A549 (cell line): ENCODE results near the gene CXXC1. TPM values are rescaled to one million over a fixed set of nuclear protein-coding genes. Genes with fewer than 3 reads are reported as not detected.

Experiments
- ATAC-seq, 2 experiments: fragments of 200-7000 bp in 1 of 2; fragments of >200 bp in 1 of 2; cut with Nextera tagmentation in 1 of 2; cut with Tn5 transposase in 1 of 2; 3 replicates each; pipeline versions ENCODE4 v1.8.0 to v1.9.1; 2018 to 2020; ENCODE audit warnings: mild to moderate bottlenecking in 1 of 2, moderate library complexity in 1 of 2
- CTCF ChIA-PET: fragments of 300-600 bp; sonication (Branson Sonifier 250); formaldehyde crosslinking; extraction: SDS; loops from one replicate; lab custom pipeline; 2021; ENCODE audit warnings: antibody characterized with exemption, inconsistent platforms; lab: Yijun Ruan, JAX
- POLR2A ChIA-PET: fragments of 350-600 bp; formaldehyde crosslinking; extraction: SDS; loops from one replicate; lab custom pipeline; 2021; ENCODE audit warnings: antibody characterized with exemption, inconsistent platforms; lab: Yijun Ruan, JAX
- DNase-seq, 2 experiments: peaks; one replicate each; pipeline versions ENCODE4 v3.0.0 to v3.0.0-alpha.2; 2011 to 2016; ENCODE audit warnings: low read depth in 1 of 2, low spot score in 1 of 2
- FAIRE-seq: peaks from 2 replicates; lab custom pipeline; 2011; peaks lifted over from hg19 to GRCh38; lab: Jason Lieb, UNC
- H3K27ac ChIP-seq, 2 experiments: fragments of >200 bp; sonication (Bioruptor Twin); formaldehyde crosslinking; 3 replicates each; pipeline ENCODE4 v1.5.1; 2016 to 2017
- H3K4me1 ChIP-seq: fragments of >200 bp; sonication (Bioruptor Twin); formaldehyde crosslinking; 3 replicates; pipeline ENCODE4 v1.6.1; 2016
- H3K4me2 ChIP-seq: fragments of >200 bp; sonication (Bioruptor Twin); formaldehyde crosslinking; 3 replicates; pipeline ENCODE4 v1.6.1; 2016
- H3K4me3 ChIP-seq: fragments of >200 bp; sonication (Bioruptor Twin); formaldehyde crosslinking; 3 replicates; pipeline ENCODE4 v1.5.1; 2016
- H3K9me3 ChIP-seq: fragments of >200 bp; sonication (Bioruptor Twin); formaldehyde crosslinking; 3 replicates; pipeline ENCODE4 v1.6.1; 2016
- CBX2 ChIP-seq: fragments of 200-600 bp; sonication (generic); IDR thresholded peaks from 2 replicates; pipeline ENCODE4 v1.6.1; 2016; ENCODE audit warnings: low read depth, mild to moderate bottlenecking, borderline replicate concordance
- CBX8 ChIP-seq: fragments of 200-600 bp; sonication (generic); IDR thresholded peaks from 2 replicates; pipeline ENCODE4 v1.6.1; 2016
- CHD4 ChIP-seq: fragments of 200-600 bp; sonication (generic); IDR thresholded peaks from 2 replicates; pipeline ENCODE4 v1.6.1; 2016; ENCODE audit warnings: antibody characterized with exemption, mild to moderate bottlenecking, borderline replicate concordance
- EHMT2 ChIP-seq: fragments of 200-600 bp; sonication (generic); IDR thresholded peaks from 2 replicates; pipeline ENCODE4 v1.6.1; 2016; ENCODE audit warnings: antibody characterized with exemption, low read depth, mild to moderate bottlenecking, moderate library complexity
- ESRRA ChIP-seq: fragments of 150-350 bp; IDR thresholded peaks from 2 replicates; pipeline ENCODE4 v1.6.1; 2014; ENCODE audit warnings: mild to moderate bottlenecking, low read length, borderline replicate concordance
- FOSB ChIP-seq: fragments of 250-450 bp; sonication (Bioruptor Pico); IDR thresholded peaks from 2 replicates; pipeline ENCODE4 v1.5.0; 2020; ENCODE audit warnings: mild to moderate bottlenecking, moderate library complexity
- FOSL2 ChIP-seq, 2 experiments: fragments of 450-650 bp in 1 of 2; fragments of >200 bp in 1 of 2; sonication (Bioruptor Twin) in 1 of 2; formaldehyde crosslinking; IDR thresholded peaks; 2 replicates each; pipeline versions ENCODE4 v1.5.0 to v1.6.1; 2016 to 2020; ENCODE audit warnings: mild to moderate bottlenecking in 1 of 2, moderate library complexity in 1 of 2
- HOXA7 ChIP-seq: fragments of 250-450 bp; sonication (Bioruptor Pico); IDR thresholded peaks from 2 replicates; pipeline ENCODE4 v1.5.0; 2020; ENCODE audit warnings: mild to moderate bottlenecking, moderate library complexity
- HOXB13 ChIP-seq: fragments of 250-450 bp; sonication (Bioruptor Pico); IDR thresholded peaks from 2 replicates; pipeline ENCODE4 v1.5.0; 2020; ENCODE audit warnings: low read depth, mild to moderate bottlenecking, moderate library complexity
- HOXB5 ChIP-seq: fragments of 250-450 bp; sonication (Bioruptor Pico); IDR thresholded peaks from 2 replicates; pipeline ENCODE4 v1.5.0; 2020; ENCODE audit warnings: mild to moderate bottlenecking, moderate library complexity
- JUN ChIP-seq, 2 experiments: fragments of >200 bp; sonication (Bioruptor Twin); formaldehyde crosslinking; IDR thresholded peaks; 2 replicates in 1 of 2; 3 replicates in 1 of 2; pipeline ENCODE4 v1.6.1; 2016 to 2017
- KDM5A ChIP-seq: fragments of 200-600 bp; sonication (generic); IDR thresholded peaks from 2 replicates; pipeline ENCODE4 v1.6.1; 2016; ENCODE audit warnings: antibody characterized with exemption, mild to moderate bottlenecking
- NPAS2 ChIP-seq: fragments of 250-450 bp; sonication (Bioruptor Pico); IDR thresholded peaks from 2 replicates; pipeline ENCODE4 v1.8.0; 2022; ENCODE audit warnings: mild to moderate bottlenecking, moderate library complexity, borderline replicate concordance
- NR3C1 ChIP-seq: fragments of >200 bp; sonication (Bioruptor Twin); formaldehyde crosslinking; IDR thresholded peaks from 3 replicates; pipeline ENCODE4 v1.6.1; 2017
- POLR2AphosphoS2 ChIP-seq: conservative IDR thresholded peaks from 2 replicates; pipeline ENCODE4 v1.6.1; 2012; ENCODE audit warnings: low read length, improper control_type of control experiment, inconsistent platforms
- RAD21 ChIP-seq, 2 experiments: fragments of >200 bp in 1 of 2; sonication (Bioruptor Twin) in 1 of 2; formaldehyde crosslinking in 1 of 2; IDR thresholded peaks in 1 of 2; conservative IDR thresholded peaks in 1 of 2; 2 replicates in 1 of 2; 3 replicates in 1 of 2; pipeline ENCODE4 v1.6.1; 2012 to 2018; ENCODE audit warnings: inconsistent platforms in 1 of 2
- RNF2 ChIP-seq: fragments of 200-600 bp; sonication (generic); IDR thresholded peaks from 2 replicates; pipeline ENCODE4 v1.6.1; 2016; ENCODE audit warnings: low read depth, mild to moderate bottlenecking, antibody characterized with exemption, moderate library complexity, borderline replicate concordance
- SMC3 ChIP-seq: fragments of >200 bp; sonication (Bioruptor Twin); formaldehyde crosslinking; IDR thresholded peaks from 3 replicates; pipeline ENCODE4 v1.6.1; 2018; ENCODE audit warnings: inconsistent platforms
- SREBF2 ChIP-seq: fragments of 450-650 bp; IDR thresholded peaks from 2 replicates; pipeline ENCODE4 v1.6.1; 2014; ENCODE audit warnings: mild to moderate bottlenecking, moderate library complexity
- TFCP2L1 ChIP-seq: fragments of 250-450 bp; sonication (Bioruptor Pico); IDR thresholded peaks from 2 replicates; pipeline ENCODE4 v1.5.0; 2021; ENCODE audit warnings: mild to moderate bottlenecking
- ZC3H11A ChIP-seq: fragments of 450-650 bp; IDR thresholded peaks from 2 replicates; pipeline ENCODE4 v1.6.1; 2014; ENCODE audit warnings: antibody characterized with exemption, mild to moderate bottlenecking
- ZFP36 ChIP-seq: fragments of 450-650 bp; IDR thresholded peaks from 2 replicates; pipeline ENCODE4 v1.6.1; 2014; ENCODE audit warnings: borderline replicate concordance; ENCODE audit not compliant: partially characterized antibody
- ZNF302 ChIP-seq: fragments of 250-450 bp; sonication (Bioruptor Pico); IDR thresholded peaks from 2 replicates; pipeline ENCODE4 v1.9.0; 2021; ENCODE audit warnings: inconsistent platforms, mild to moderate bottlenecking, moderate library complexity
- WGBS: methylation state at CpG from one replicate; pipeline ENCODE4 v1.1.6; 2017; ENCODE audit errors: missing lambda C conversion rate; 5-methylcytosine and 5-hydroxymethylcytosine counted together
- polyA plus RNA-seq, 4 experiments: library from polyadenylated mRNA; depleted of rRNA in 3 of 4; stranded (reverse); fragments of >200 nt; fragmentation: RNase III in 1 of 4; extraction: RNeasy Plus Mini Kit Qiagen cat#74134 plus additional on column Dnase treatment in 1 of 4; gene quantifications; 2 replicates in 3 of 4; 3 replicates in 1 of 4; pipeline ENCODE4 v1.2.3, GENCODE V29; 2011 to 2017
- TF ChIP-seq, protein P1 (sequence below): fragments of 150-350 bp; IDR thresholded peaks from 2 replicates; pipeline ENCODE4 v1.6.1; 2014; ENCODE audit warnings: low read depth, mild to moderate bottlenecking, low read length
- TF ChIP-seq, protein P2 (sequence below): fragments of >200 bp; sonication (Bioruptor Twin); formaldehyde crosslinking; IDR thresholded peaks from 2 replicates; pipeline ENCODE4 v1.6.1; 2016
- TF ChIP-seq, protein P3 (sequence below): IDR thresholded peaks from 2 replicates; pipeline ENCODE4 v1.6.1; 2012; ENCODE audit warnings: low read depth, borderline replicate concordance
- TF ChIP-seq, protein P4 (sequence below): fragments of >200 bp; sonication (Bioruptor Twin); formaldehyde crosslinking; IDR thresholded peaks from 3 replicates; pipeline ENCODE4 v1.5.1; 2016
- TF ChIP-seq, protein P5 (sequence below): IDR thresholded peaks from 2 replicates; pipeline ENCODE4 v1.6.1; 2012
- TF ChIP-seq, protein P6 (sequence below): IDR thresholded peaks from 2 replicates; pipeline ENCODE4 v1.6.1; 2012

Gene CXXC1
- polyA plus RNA-seq, 2 of the 4 experiments (the other 2 are of a cell fraction): 21.2 to 54.3 TPM

DNA sequence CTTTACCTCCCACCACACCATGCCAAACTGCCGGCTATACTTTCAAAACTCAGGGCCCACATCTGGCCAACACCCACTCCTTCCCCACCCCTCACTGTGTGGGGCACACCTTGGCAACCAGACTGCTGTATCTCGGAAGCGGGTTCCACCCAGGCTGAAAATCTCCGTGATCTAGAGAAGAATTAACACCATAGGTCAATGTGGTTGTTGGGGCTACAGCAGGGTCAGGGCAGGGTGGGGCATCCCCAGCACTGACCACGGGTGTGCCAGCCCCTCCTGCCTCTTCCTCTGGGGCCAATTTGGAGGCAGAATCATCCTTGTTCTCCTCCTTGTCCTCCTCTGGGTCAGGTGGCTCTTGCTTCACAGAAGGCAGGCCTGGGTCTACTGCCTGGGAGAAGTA, 14.9 kb downstream of the CXXC1 start:
- Histone ChIP-seq H3K4me1 (peaks cover 2% of the 10 kb centered on the region; the same call in 1 of the 3 replicates), H3K4me3 (no peak overlapping the region), H3K9me3 (no peaks in the 10 kb centered on the region), H3K27ac (no peak overlapping the region), H3K4me2 (no peak overlapping the region)
- ATAC-seq (no peak), FAIRE-seq (no peak), DNase-seq (no peak)
- POLR2A ChIA-PET: no interaction called here
- CTCF ChIA-PET: no interaction called here
- TF ChIP-seq NPAS2 (CRISPR knock-in tag) (no peak), RNF2 (no peak), TFCP2L1 (CRISPR knock-in tag) (no peak), HOXA7 (CRISPR knock-in tag) (no peak), HOXB5 (CRISPR knock-in tag) (no peak), CBX8 (no peak), KDM5A (no peak), POLR2AphosphoS2 (no peak), ZFP36 (no peak), JUN (IDR thresholded peaks at IDR 0.05) (no peak), CHD4 (no peak), HOXB13 (no peak), ZNF302 (CRISPR knock-in tag) (no peak), ESRRA (no peak), NR3C1 (no peak), ZC3H11A (no peak)
- TF ChIP-seq, protein P1, sequence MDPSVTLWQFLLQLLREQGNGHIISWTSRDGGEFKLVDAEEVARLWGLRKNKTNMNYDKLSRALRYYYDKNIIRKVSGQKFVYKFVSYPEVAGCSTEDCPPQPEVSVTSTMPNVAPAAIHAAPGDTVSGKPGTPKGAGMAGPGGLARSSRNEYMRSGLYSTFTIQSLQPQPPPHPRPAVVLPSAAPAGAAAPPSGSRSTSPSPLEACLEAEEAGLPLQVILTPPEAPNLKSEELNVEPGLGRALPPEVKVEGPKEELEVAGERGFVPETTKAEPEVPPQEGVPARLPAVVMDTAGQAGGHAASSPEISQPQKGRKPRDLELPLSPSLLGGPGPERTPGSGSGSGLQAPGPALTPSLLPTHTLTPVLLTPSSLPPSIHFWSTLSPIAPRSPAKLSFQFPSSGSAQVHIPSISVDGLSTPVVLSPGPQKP: no peak
- TF ChIP-seq, protein P2, sequence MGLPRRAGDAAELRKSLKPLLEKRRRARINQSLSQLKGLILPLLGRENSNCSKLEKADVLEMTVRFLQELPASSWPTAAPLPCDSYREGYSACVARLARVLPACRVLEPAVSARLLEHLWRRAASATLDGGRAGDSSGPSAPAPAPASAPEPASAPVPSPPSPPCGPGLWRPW: no peak
- 93% methylated on average over 3 of the region's 5 CpGs for WGBS

DNA sequence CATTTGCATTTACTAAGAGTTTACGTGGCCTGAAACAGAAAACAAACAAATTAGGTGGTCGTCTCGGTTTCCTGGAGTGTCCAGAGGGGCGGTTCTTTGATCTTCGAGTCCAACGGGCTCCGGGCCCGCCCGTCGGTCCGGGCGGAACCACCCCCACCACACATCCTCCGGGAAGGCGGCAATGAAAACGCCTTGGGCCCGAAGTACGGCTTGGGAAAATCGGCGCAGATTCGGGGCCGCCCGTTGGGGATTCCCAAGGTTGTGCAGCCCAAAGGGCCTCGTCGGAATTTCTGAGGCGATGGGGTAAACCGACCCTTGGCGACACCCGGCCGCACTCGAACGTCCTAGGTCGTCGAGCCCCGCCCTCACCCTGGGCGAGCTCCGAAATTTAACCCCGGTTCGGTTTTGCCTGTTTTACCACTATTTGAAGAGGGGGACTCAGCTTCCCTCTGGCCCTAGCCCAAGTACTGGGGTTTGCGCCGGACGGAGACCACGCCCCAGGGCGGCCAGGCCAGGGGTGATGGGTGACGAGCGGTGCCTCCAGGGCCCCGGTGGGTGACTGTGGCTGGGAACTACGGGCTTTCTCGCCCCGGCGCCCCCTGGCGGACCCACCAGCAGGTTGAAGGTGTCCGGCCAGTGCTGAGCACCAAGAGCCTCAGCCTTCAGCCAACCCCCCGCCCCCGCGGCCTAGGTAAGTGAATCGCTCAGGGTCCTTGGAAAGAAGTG, 19.3 kb downstream of the CXXC1 start:
- ATAC-seq: peak; percentile 89 to 95
- Histone ChIP-seq H3K4me3 (peak overlapping the region; percentile 43), H3K4me2 (peak overlapping the region; percentile 65), H3K4me1 (peaks cover 8% of the 10 kb centered on the region; the same call in 1 of the 3 replicates), H3K9me3 (no peaks in the 10 kb centered on the region), H3K27ac (peak overlapping the region; percentile 65 to 92)
- ChIA-PET POLR2A (interaction anchor here (1.3 kb wide), 1 partner anchor 14 kb away, joined by 3 read pairs; the partner anchor contains the start of gene MBD1), CTCF (interaction anchor here (0.6 to 3.2 kb wide), 16 partner anchors 9 to 170 kb away, joined by 3 to 16 read pairs (median 3); partner anchors contain the start of gene MBD1)
- DNase-seq: peak; percentile 80 to 89
- no peak for FAIRE-seq
- TF ChIP-seq JUN (IDR thresholded peaks at IDR 0.05): peak in 1 of 2 experiments; percentile 57; a peak in 1 of 5 replicates
- TF ChIP-seq, protein P3, sequence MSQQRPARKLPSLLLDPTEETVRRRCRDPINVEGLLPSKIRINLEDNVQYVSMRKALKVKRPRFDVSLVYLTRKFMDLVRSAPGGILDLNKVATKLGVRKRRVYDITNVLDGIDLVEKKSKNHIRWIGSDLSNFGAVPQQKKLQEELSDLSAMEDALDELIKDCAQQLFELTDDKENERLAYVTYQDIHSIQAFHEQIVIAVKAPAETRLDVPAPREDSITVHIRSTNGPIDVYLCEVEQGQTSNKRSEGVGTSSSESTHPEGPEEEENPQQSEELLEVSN: peak; percentile 30; the same call in 1 of the 2 replicates
- TF ChIP-seq, protein P4, sequence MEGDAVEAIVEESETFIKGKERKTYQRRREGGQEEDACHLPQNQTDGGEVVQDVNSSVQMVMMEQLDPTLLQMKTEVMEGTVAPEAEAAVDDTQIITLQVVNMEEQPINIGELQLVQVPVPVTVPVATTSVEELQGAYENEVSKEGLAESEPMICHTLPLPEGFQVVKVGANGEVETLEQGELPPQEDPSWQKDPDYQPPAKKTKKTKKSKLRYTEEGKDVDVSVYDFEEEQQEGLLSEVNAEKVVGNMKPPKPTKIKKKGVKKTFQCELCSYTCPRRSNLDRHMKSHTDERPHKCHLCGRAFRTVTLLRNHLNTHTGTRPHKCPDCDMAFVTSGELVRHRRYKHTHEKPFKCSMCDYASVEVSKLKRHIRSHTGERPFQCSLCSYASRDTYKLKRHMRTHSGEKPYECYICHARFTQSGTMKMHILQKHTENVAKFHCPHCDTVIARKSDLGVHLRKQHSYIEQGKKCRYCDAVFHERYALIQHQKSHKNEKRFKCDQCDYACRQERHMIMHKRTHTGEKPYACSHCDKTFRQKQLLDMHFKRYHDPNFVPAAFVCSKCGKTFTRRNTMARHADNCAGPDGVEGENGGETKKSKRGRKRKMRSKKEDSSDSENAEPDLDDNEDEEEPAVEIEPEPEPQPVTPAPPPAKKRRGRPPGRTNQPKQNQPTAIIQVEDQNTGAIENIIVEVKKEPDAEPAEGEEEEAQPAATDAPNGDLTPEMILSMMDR: peak; percentile 60
- no peak for TF ChIP-seq EHMT2
- TF ChIP-seq FOSL2 (IDR thresholded peaks at IDR 0.05): no peak
- TF ChIP-seq FOSL2 (CRISPR knock-in tag; IDR thresholded peaks at IDR 0.05): no peak
- TF ChIP-seq SREBF2: no peak
- TF ChIP-seq CBX2: no peak
- TF ChIP-seq, protein P5, sequence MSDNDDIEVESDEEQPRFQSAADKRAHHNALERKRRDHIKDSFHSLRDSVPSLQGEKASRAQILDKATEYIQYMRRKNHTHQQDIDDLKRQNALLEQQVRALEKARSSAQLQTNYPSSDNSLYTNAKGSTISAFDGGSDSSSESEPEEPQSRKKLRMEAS: peak; percentile 47; the same call in 1 of the 2 replicates
- TF ChIP-seq, protein P6, sequence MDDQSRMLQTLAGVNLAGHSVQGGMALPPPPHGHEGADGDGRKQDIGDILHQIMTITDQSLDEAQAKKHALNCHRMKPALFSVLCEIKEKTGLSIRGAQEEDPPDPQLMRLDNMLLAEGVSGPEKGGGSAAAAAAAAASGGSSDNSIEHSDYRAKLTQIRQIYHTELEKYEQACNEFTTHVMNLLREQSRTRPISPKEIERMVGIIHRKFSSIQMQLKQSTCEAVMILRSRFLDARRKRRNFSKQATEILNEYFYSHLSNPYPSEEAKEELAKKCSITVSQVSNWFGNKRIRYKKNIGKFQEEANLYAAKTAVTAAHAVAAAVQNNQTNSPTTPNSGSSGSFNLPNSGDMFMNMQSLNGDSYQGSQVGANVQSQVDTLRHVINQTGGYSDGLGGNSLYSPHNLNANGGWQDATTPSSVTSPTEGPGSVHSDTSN: peak; percentile 61; the same call in 1 of the 2 replicates
- TF ChIP-seq SMC3: peak; percentile 51
- TF ChIP-seq RAD21 (conservative IDR thresholded peaks at IDR 0.05 in 1 of 2, IDR thresholded peaks at IDR 0.05 in 1 of 2): peak in 1 of 2 experiments; percentile 43; a peak in 2 of 5 replicates
- TF ChIP-seq FOSB (CRISPR knock-in tag): no peak
- WGBS: 29% methylated on average over 9 of the region's 56 CpGs
